GM23248 (cell line): Measurements from ENCODE around the gene OR9Q1. TPM values are rescaled to one million over a fixed set of nuclear protein-coding genes. Genes with fewer than 3 reads are reported as not detected.

Experiments used
- DNase-seq: peaks from one replicate; pipeline ENCODE4 v3.0.0-alpha.2; 2015
- H2AFZ ChIP-seq: fragments of 200-600 bp; sonication (generic); 2 replicates; pipeline ENCODE4 v1.6.1; 2016; ENCODE audit warnings: antibody characterized with exemption
- H3F3A ChIP-seq: fragments of 200-600 bp; sonication (generic); 2 replicates; pipeline ENCODE4 v1.6.1; 2016; ENCODE audit warnings: mild to moderate bottlenecking, antibody characterized with exemption, mixed run types; ENCODE audit not compliant: insufficient read depth
- H3K27ac ChIP-seq: fragments of 200-600 bp; sonication (generic); 2 replicates; pipeline ENCODE4 v1.5.1; 2016; ENCODE audit warnings: mild to moderate bottlenecking
- H3K27me3 ChIP-seq: fragments of 200-600 bp; sonication (generic); replicated peaks from 2 replicates; pipeline ENCODE4 v1.6.1; 2016; ENCODE audit warnings: mild to moderate bottlenecking; ENCODE audit not compliant: insufficient read depth
- H3K36me3 ChIP-seq: fragments of 200-600 bp; sonication (generic); 2 replicates; pipeline ENCODE4 v1.6.1; 2016; ENCODE audit warnings: low read depth, mild to moderate bottlenecking
- H3K4me1 ChIP-seq: fragments of 200-600 bp; sonication (generic); 2 replicates; pipeline ENCODE4 v1.6.1; 2016; ENCODE audit warnings: mild to moderate bottlenecking; ENCODE audit not compliant: insufficient read depth
- H3K4me2 ChIP-seq: fragments of 200-600 bp; sonication (generic); one replicate; pipeline ENCODE4 v1.6.1; 2016; ENCODE audit warnings: mild to moderate bottlenecking; ENCODE audit not compliant: unreplicated experiment
- H3K4me3 ChIP-seq: fragments of 200-600 bp; sonication (generic); 2 replicates; pipeline ENCODE4 v1.5.1; 2016; ENCODE audit warnings: mild to moderate bottlenecking
- H3K79me2 ChIP-seq: fragments of 200-600 bp; sonication (generic); 2 replicates; pipeline ENCODE4 v1.6.1; 2016; ENCODE audit warnings: mild to moderate bottlenecking; ENCODE audit not compliant: insufficient read depth
- H3K9ac ChIP-seq: fragments of 200-600 bp; sonication (generic); 2 replicates; pipeline ENCODE4 v1.6.1; 2016; ENCODE audit warnings: mild to moderate bottlenecking
- H3K9me2 ChIP-seq: fragments of 200-600 bp; sonication (generic); 2 replicates; pipeline ENCODE4 v1.6.1; 2016; ENCODE audit warnings: mixed run types, mild to moderate bottlenecking, moderate library complexity; ENCODE audit not compliant: insufficient read depth
- H3K9me3 ChIP-seq: fragments of 200-600 bp; sonication (generic); one replicate; pipeline ENCODE4 v1.6.1; 2017; ENCODE audit warnings: low read depth
- H4K20me1 ChIP-seq: fragments of 200-600 bp; sonication (generic); 2 replicates; pipeline ENCODE4 v1.6.0; 2016; ENCODE audit not compliant: insufficient read depth
- EZH2 ChIP-seq: fragments of 200-600 bp; sonication (generic); IDR thresholded peaks from 2 replicates; pipeline ENCODE4 v1.6.1; 2018; ENCODE audit warnings: antibody characterized with exemption, mild to moderate bottlenecking; ENCODE audit not compliant: insufficient read depth, poor library complexity, severe bottlenecking
- EZH2phosphoT487 ChIP-seq: fragments of 200-600 bp; sonication (generic); IDR thresholded peaks from 2 replicates; pipeline ENCODE4 v1.6.1; 2018; ENCODE audit warnings: antibody characterized with exemption, moderate library complexity, mild to moderate bottlenecking, low read depth; ENCODE audit not compliant: insufficient read depth
- WGBS, 2 experiments: methylation state at CpG; one replicate each; pipeline ENCODE4 v1.1.6; 2015 to 2017; ENCODE audit warnings: low lambda C conversion rate in 2 of 2, low coverage in 1 of 2; ENCODE audit errors: missing lambda C conversion rate in 2 of 2; 5-methylcytosine and 5-hydroxymethylcytosine counted together
- in situ Hi-C: fragments of 300-500 bp; cut with MboI; formaldehyde crosslinking; loops from 2 replicates; pipeline ENCODE4 v1.15.0; 2020
- polyA plus RNA-seq: library from polyadenylated mRNA; unstranded; fragments of >200 nt; fragmentation: Nextera tagmentation; extraction: Ambion mirVana; gene quantifications from 2 replicates; pipeline ENCODE4 v1.2.1, GENCODE V29; 2016
- total RNA-seq: library from RNA; depleted of rRNA; stranded (reverse); fragments of >200 nt; shearing (Covaris generic); gene quantifications from 2 replicates; pipeline ENCODE4 v1.2.3, GENCODE V29; 2014

The OR9Q1 gene
- total and polyA plus RNA-seq, 2 experiments from 2014 or later, result not detected

DNA sequence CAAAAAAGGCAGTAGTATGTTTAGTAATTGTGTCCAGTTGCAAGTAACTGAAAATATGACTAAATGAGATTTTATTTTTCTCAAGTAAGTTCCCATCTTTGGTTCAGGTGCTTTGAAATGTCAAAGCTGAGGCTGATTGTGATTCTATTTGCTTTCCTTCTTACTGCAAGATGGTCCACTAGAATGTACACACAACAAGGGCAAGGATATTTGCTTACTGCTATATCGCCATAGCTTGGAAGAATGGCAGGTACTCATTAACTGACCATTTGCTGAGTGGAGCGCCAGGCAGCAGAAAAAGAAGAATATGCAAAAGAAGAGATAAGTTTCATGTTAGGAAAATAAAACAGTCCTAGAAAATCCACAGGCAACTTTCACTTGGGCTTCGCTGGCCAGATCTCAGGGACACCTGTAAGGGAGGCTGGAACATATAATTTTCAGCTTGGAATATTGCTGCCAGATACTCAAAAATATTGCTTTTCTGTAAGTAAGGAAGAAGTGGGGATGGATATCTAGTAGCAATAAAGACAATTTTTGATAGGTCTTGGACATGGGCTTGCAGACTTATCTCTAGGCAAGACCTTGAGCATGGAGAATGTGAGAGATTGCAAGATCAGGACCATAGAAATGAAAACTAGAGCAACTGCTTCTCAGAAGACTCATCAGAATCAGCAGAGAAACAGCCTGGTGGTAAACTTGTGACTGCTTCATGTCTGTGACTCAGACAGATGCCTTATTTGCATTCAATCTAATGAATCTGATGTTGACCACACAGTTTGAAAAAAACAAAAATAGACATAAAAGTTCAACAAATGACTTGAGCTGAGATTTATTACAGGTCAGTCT, 44.8 kb upstream of the OR9Q1 start:
- no peaks in the 10 kb centered on the region for H3K36me3 ChIP-seq
- H3K79me2 ChIP-seq, result no peaks in the 10 kb centered on the region
- no peak overlapping the region for H3K4me2 ChIP-seq
- peaks cover 18% of the 10 kb centered on the region; the same call in 1 of the 2 replicates for H3K27me3 ChIP-seq
- H4K20me1 ChIP-seq, result no peaks in the 10 kb centered on the region
- in situ Hi-C loops, result no loop called here
- TF ChIP-seq EZH2, result no peak
- TF ChIP-seq EZH2phosphoT487, result no peak
- no peaks in the 10 kb centered on the region for H3F3A ChIP-seq
- peaks cover 4% of the 10 kb centered on the region; the same call in 1 of the 2 replicates for H3K9me2 ChIP-seq
- no peak overlapping the region for H3K27ac ChIP-seq
- H3K9ac ChIP-seq, result no peak overlapping the region
- H3K4me3 ChIP-seq, result no peak overlapping the region
- DNase-seq, result peak; percentile 47
- 31 to 34% methylated on average over 3 of the region's 3 CpGs for WGBS, 2 experiments
- peaks cover 8% of the 10 kb centered on the region; the same call in 1 of the 2 replicates for H3K4me1 ChIP-seq
- no peaks in the 10 kb centered on the region for H3K9me3 ChIP-seq
- H2AFZ ChIP-seq, result no peak overlapping the region

- Histone ChIP-seq H3K27ac (no peak overlapping the region), H2AFZ (no peak overlapping the region), H3K4me2 (no peak overlapping the region), H3K79me2 (no peaks in the 10 kb centered on the region), H3K36me3 (no peaks in the 10 kb centered on the region), H3K27me3 (peaks cover 24% of the 10 kb centered on the region; the same call in 1 of the 2 replicates), H3K9me3 (no peaks in the 10 kb centered on the region), H3K4me1 (peaks cover 7% of the 10 kb centered on the region; the same call in 1 of the 2 replicates), H4K20me1 (no peaks in the 10 kb centered on the region), H3K4me3 (no peak overlapping the region), H3K9ac (no peak overlapping the region), H3F3A (no peaks in the 10 kb centered on the region), H3K9me2 (peaks cover 4% of the 10 kb centered on the region; the same call in 1 of the 2 replicates)
- peak; percentile 37 for DNase-seq
- in situ Hi-C loops, result no loop called here
- 36 to 50% methylated on average over 1 of the region's 1 CpG for WGBS, 2 experiments
- no peak for TF ChIP-seq EZH2phosphoT487
- TF ChIP-seq EZH2, result no peak
Measured at GRCh38 chr11:57979532-57980079, 44.1 kb upstream of the OR9Q1 start.

DNA sequence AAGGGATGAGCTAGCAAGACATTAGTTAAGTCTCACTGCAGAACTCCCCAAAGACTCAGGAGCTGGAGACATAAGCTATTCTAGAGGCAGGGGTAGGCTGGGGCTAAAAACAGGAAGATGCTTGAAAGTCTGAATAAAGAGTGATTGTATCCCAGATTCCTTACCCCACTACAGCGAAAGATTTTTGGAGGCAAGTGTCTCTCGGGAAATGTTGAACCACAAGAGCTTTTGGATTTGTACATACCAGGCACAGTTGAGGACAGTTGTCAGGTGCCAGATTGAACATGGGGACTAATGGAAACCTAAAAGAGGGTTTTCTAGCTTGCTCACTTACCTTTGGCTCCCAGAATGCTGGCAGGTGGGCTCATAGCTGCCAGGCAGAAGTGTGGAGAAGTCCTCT, 43.5 kb upstream of the OR9Q1 start:
- TF ChIP-seq EZH2phosphoT487 (no peak), EZH2 (no peak)
- no peak for DNase-seq
- H3K79me2 ChIP-seq, result no peaks in the 10 kb centered on the region
- H4K20me1 ChIP-seq, result no peaks in the 10 kb centered on the region
- 35 to 37% methylated on average over 2 of the region's 2 CpGs for WGBS, 2 experiments
- peaks cover 1% of the 10 kb centered on the region; the same call in 1 of the 2 replicates for H3K4me1 ChIP-seq
- H3K9me2 ChIP-seq, result peaks cover 4% of the 10 kb centered on the region; the same call in 1 of the 2 replicates
- no peak overlapping the region for H2AFZ ChIP-seq
- peaks cover 24% of the 10 kb centered on the region; the same call in 1 of the 2 replicates for H3K27me3 ChIP-seq
- H3K4me3 ChIP-seq, result no peak overlapping the region
- no peak overlapping the region for H3K27ac ChIP-seq
- no peaks in the 10 kb centered on the region for H3K9me3 ChIP-seq
- no peak overlapping the region for H3K9ac ChIP-seq
- in situ Hi-C loops, result no loop called here
- H3K4me2 ChIP-seq, result no peak overlapping the region
- no peaks in the 10 kb centered on the region for H3F3A ChIP-seq
- no peaks in the 10 kb centered on the region for H3K36me3 ChIP-seq

GRCh38 chr11:57981536-57981935, 42.1 kb upstream of the OR9Q1 start:
- TF ChIP-seq EZH2, result no peak
- TF ChIP-seq EZH2phosphoT487, result no peak
- DNase-seq, result no peak
- H3K9me3 ChIP-seq, result no peaks in the 10 kb centered on the region
- peaks cover 24% of the 10 kb centered on the region; the same call in 1 of the 2 replicates for H3K27me3 ChIP-seq
- WGBS, 2 experiments, result 11 to 16% methylated on average over 3 of the region's 3 CpGs
- H3K79me2 ChIP-seq, result no peaks in the 10 kb centered on the region
- no peak overlapping the region for H2AFZ ChIP-seq
- in situ Hi-C loops, result no loop called here
- no peaks in the 10 kb centered on the region for H4K20me1 ChIP-seq
- H3K4me1 ChIP-seq, result no peaks in the 10 kb centered on the region
- H3K27ac ChIP-seq, result no peak overlapping the region
- H3F3A ChIP-seq, result no peaks in the 10 kb centered on the region
- H3K9me2 ChIP-seq, result peaks cover 4% of the 10 kb centered on the region; the same call in 1 of the 2 replicates
- H3K36me3 ChIP-seq, result no peaks in the 10 kb centered on the region
- no peak overlapping the region for H3K4me3 ChIP-seq
- no peak overlapping the region for H3K9ac ChIP-seq
- H3K4me2 ChIP-seq, result no peak overlapping the region
